MM.1S (cell line): ENCODE results near the gene BACH2.

ENCODE experiments used
- DNase-seq: peaks from one replicate; pipeline ENCODE4 v3.0.0-alpha.2; 2015
- H2AFZ ChIP-seq: fragments of 300-600 bp; sonication (generic); 2 replicates; pipeline ENCODE4 v1.6.0; 2016; ENCODE audit warnings: antibody characterized with exemption, low read length
- H3F3A ChIP-seq: fragments of 300-600 bp; sonication (generic); 2 replicates; pipeline ENCODE4 v1.6.1; 2016; ENCODE audit warnings: mild to moderate bottlenecking, antibody characterized with exemption, low read length, moderate library complexity, mixed read lengths; ENCODE audit not compliant: insufficient read depth
- H3K27ac ChIP-seq: fragments of 300-600 bp; sonication (generic); 2 replicates; pipeline ENCODE4 v1.5.1; 2016; ENCODE audit warnings: mild to moderate bottlenecking, low read length
- H3K27me3 ChIP-seq: fragments of 300-600 bp; sonication (generic); replicated peaks from 2 replicates; pipeline ENCODE4 v1.6.0; 2016; ENCODE audit warnings: low read length; ENCODE audit not compliant: insufficient read depth
- H3K36me3 ChIP-seq: fragments of 300-600 bp; sonication (generic); replicated peaks from 2 replicates; pipeline ENCODE4 v1.6.1; 2016; ENCODE audit warnings: mild to moderate bottlenecking, low read length, mixed read lengths; ENCODE audit not compliant: insufficient read depth
- H3K4me1 ChIP-seq: fragments of 300-600 bp; sonication (generic); 2 replicates; pipeline ENCODE4 v1.6.1; 2016; ENCODE audit warnings: low read length, mixed read lengths
- H3K4me2 ChIP-seq: fragments of 300-600 bp; sonication (generic); 2 replicates; pipeline ENCODE4 v1.6.0; 2016; ENCODE audit warnings: low read depth, low read length
- H3K4me3 ChIP-seq: fragments of 300-600 bp; sonication (generic); 2 replicates; pipeline ENCODE4 v1.5.1; 2016; ENCODE audit warnings: low read length, mixed read lengths
- H3K79me2 ChIP-seq: fragments of 300-600 bp; sonication (generic); 2 replicates; pipeline ENCODE4 v1.6.1; 2016; ENCODE audit warnings: mixed run types, low read length, mixed read lengths
- H3K9ac ChIP-seq: fragments of 300-600 bp; sonication (generic); 2 replicates; pipeline ENCODE4 v1.6.1; 2016; ENCODE audit warnings: low read length, mixed read lengths
- H3K9me2 ChIP-seq: fragments of 300-600 bp; sonication (generic); replicated peaks from 2 replicates; pipeline ENCODE4 v1.6.1; 2016; ENCODE audit warnings: mild to moderate bottlenecking, low read length, mixed read lengths; ENCODE audit not compliant: insufficient read depth
- H3K9me3 ChIP-seq: fragments of 300-600 bp; sonication (generic); replicated peaks from 2 replicates; pipeline ENCODE4 v1.6.1; 2016; ENCODE audit warnings: mild to moderate bottlenecking, low read length, mixed read lengths; ENCODE audit not compliant: insufficient read depth
- H4K20me1 ChIP-seq: fragments of 300-600 bp; sonication (generic); 2 replicates; pipeline ENCODE4 v1.6.1; 2016; ENCODE audit warnings: mild to moderate bottlenecking, low read length, moderate library complexity, mixed read lengths; ENCODE audit not compliant: insufficient read depth
- CTCF ChIP-seq: fragments of 300-600 bp; sonication (generic); IDR thresholded peaks from 2 replicates; pipeline ENCODE4 v1.5.1; 2016; ENCODE audit warnings: antibody characterized with exemption, low read length, mixed read lengths
- EZH2 ChIP-seq: fragments of 300-600 bp; sonication (generic); optimal IDR thresholded peaks from 2 replicates; pipeline ENCODE3; 2017; ENCODE audit warnings: low read depth, mild to moderate bottlenecking, antibody characterized with exemption, low read length, mixed read lengths
- EZH2phosphoT487 ChIP-seq: fragments of 300-600 bp; sonication (generic); IDR thresholded peaks from 2 replicates; pipeline ENCODE4 v1.6.1; 2018; ENCODE audit warnings: antibody characterized with exemption, low read length

Gene BACH2

GRCh38 chr6:90004511-90004910 lies 292.1 kb downstream of the BACH2 start:
- Histone ChIP-seq H2AFZ (no peak overlapping the region), H3K4me3 (no peak overlapping the region), H3K27me3 (no peaks in the 10 kb centered on the region), H3K79me2 (no peaks in the 10 kb centered on the region), H3F3A (no peaks in the 10 kb centered on the region; the same call in 1 of the 2 replicates), H3K9me3 (no peaks in the 10 kb centered on the region), H3K36me3 (no peaks in the 10 kb centered on the region), H4K20me1 (no peaks in the 10 kb centered on the region), H3K4me1 (no peaks in the 10 kb centered on the region; the same call in 1 of the 2 replicates), H3K9ac (no peak overlapping the region), H3K4me2 (no peak overlapping the region), H3K27ac (no peak overlapping the region), H3K9me2 (no peaks in the 10 kb centered on the region)
- TF ChIP-seq CTCF = no peak
- TF ChIP-seq EZH2phosphoT487 = no peak
- TF ChIP-seq EZH2 = no peak
- no peak for DNase-seq

- H3K79me2 ChIP-seq = no peaks in the 10 kb centered on the region
- H3K9me2 ChIP-seq = no peaks in the 10 kb centered on the region
- no peaks in the 10 kb centered on the region for H3K36me3 ChIP-seq
- H3K9me3 ChIP-seq = no peaks in the 10 kb centered on the region
- H3K4me1 ChIP-seq = no peaks in the 10 kb centered on the region; the same call in 1 of the 2 replicates
- H4K20me1 ChIP-seq = no peaks in the 10 kb centered on the region
- H3K27me3 ChIP-seq = no peaks in the 10 kb centered on the region
- H3K4me2 ChIP-seq = no peak overlapping the region
- no peaks in the 10 kb centered on the region; the same call in 1 of the 2 replicates for H3F3A ChIP-seq
- no peak overlapping the region for H3K4me3 ChIP-seq
- no peak overlapping the region for H3K27ac ChIP-seq
- no peak overlapping the region for H2AFZ ChIP-seq
- no peak for DNase-seq
- no peak overlapping the region for H3K9ac ChIP-seq
- TF ChIP-seq CTCF = no peak
- no peak for TF ChIP-seq EZH2phosphoT487
- TF ChIP-seq EZH2 = no peak
Measured at GRCh38 chr6:90003941-90004340, 292.7 kb downstream of the BACH2 start.

- no peak overlapping the region for H3K4me2 ChIP-seq
- DNase-seq = no peak
- no peak overlapping the region for H3K27ac ChIP-seq
- no peak for TF ChIP-seq CTCF
- no peak for TF ChIP-seq EZH2phosphoT487
- TF ChIP-seq EZH2 = no peak
- no peaks in the 10 kb centered on the region for H3K9me3 ChIP-seq
- no peak overlapping the region for H2AFZ ChIP-seq
- H3K27me3 ChIP-seq = no peaks in the 10 kb centered on the region
- H3K36me3 ChIP-seq = no peaks in the 10 kb centered on the region
- H3K4me3 ChIP-seq = no peak overlapping the region
- H3F3A ChIP-seq = no peaks in the 10 kb centered on the region; the same call in 1 of the 2 replicates
- H3K9me2 ChIP-seq = no peaks in the 10 kb centered on the region
- no peaks in the 10 kb centered on the region for H3K79me2 ChIP-seq
- H3K4me1 ChIP-seq = no peaks in the 10 kb centered on the region
- no peak overlapping the region for H3K9ac ChIP-seq
- H4K20me1 ChIP-seq = no peaks in the 10 kb centered on the region
Measured at GRCh38 chr6:90003069-90003795, 293.4 kb downstream of the BACH2 start.
